IMR-90 (cell line): ENCODE data around the gene SLC30A7. TPM values are rescaled to one million over a fixed set of nuclear protein-coding genes. Genes with fewer than 3 reads are reported as not detected.
"Not testable (repeated sequence)": the region's sequence is repeated elsewhere in the genome, so short reads cannot be mapped to it uniquely, and the experiment has no call there.

ENCODE experiments used
- ATAC-seq: fragments of 200-7000 bp; cut with Tn5 transposase; 2 replicates; pipeline ENCODE4 v1.9.1; 2020; ENCODE audit warnings: low read depth, mild to moderate bottlenecking, moderate library complexity
- BruUV-seq: library from RNA; stranded (reverse); fragments of 400-500 nt; replicated peaks from 2 replicates; lab custom pipeline; 2021; lab: Mats Ljungman, UMichigan
- CTCF ChIA-PET: fragments of 300-600 bp; formaldehyde crosslinking; extraction: SDS; loops from one replicate; lab custom pipeline; 2021; ENCODE audit warnings: antibody characterized with exemption; lab: Yijun Ruan, JAX
- POLR2A ChIA-PET: fragments of 300-600 bp; sonication (Branson Sonifier 250); formaldehyde crosslinking; loops from one replicate; lab custom pipeline; 2022; ENCODE audit warnings: antibody characterized with exemption; ENCODE audit not compliant: unreplicated experiment; lab: Charles Lee
- DNase-seq: peaks from one replicate; pipeline ENCODE4 v3.0.0; 2013
- H2AFZ ChIP-seq: replicated peaks from 2 replicates; pipeline ENCODE3; 2013; ENCODE audit warnings: low read length, mild to moderate bottlenecking; ENCODE audit not compliant: poor library complexity
- H2AK5ac ChIP-seq: 2 replicates; pipeline ENCODE4 v1.6.1; 2013; ENCODE audit warnings: low read depth, low read length, inconsistent platforms
- H2AK9ac ChIP-seq: replicated peaks from 2 replicates; pipeline ENCODE3; 2013; ENCODE audit warnings: mild to moderate bottlenecking, low read depth, low read length, moderate library complexity; ENCODE audit not compliant: poor library complexity
- H2BK120ac ChIP-seq: 2 replicates; pipeline ENCODE4 v1.6.1; 2013; ENCODE audit warnings: low read depth, low read length, inconsistent platforms
- H2BK15ac ChIP-seq: 3 replicates; pipeline ENCODE4 v1.6.1; 2013; ENCODE audit warnings: low read depth, low read length, inconsistent platforms
- H2BK20ac ChIP-seq: 2 replicates; pipeline ENCODE4 v1.6.1; 2013; ENCODE audit warnings: low read depth, mild to moderate bottlenecking, inconsistent platforms, low read length, moderate library complexity
- H2BK5ac ChIP-seq: 2 replicates; pipeline ENCODE4 v1.6.1; 2013; ENCODE audit warnings: mild to moderate bottlenecking, low read depth, low read length, inconsistent platforms; ENCODE audit not compliant: poor library complexity, severe bottlenecking
- H3K14ac ChIP-seq: replicated peaks from 2 replicates; pipeline ENCODE4 v1.6.1; 2013; ENCODE audit warnings: low read depth, low read length, inconsistent platforms
- H3K18ac ChIP-seq: 2 replicates; pipeline ENCODE4 v1.6.1; 2013; ENCODE audit warnings: low read depth, low read length, control low read depth
- H3K23ac ChIP-seq: 2 replicates; pipeline ENCODE4 v1.6.1; 2013; ENCODE audit warnings: low read depth, low read length, inconsistent platforms
- H3K27ac ChIP-seq: 2 replicates; pipeline ENCODE4 v1.5.1; 2013; ENCODE audit warnings: mild to moderate bottlenecking, control low read depth, low read length; ENCODE audit not compliant: insufficient read depth
- H3K27me3 ChIP-seq: 2 replicates; pipeline ENCODE4 v1.6.1; 2013; ENCODE audit warnings: low read length; ENCODE audit not compliant: control insufficient read depth, insufficient read depth
- H3K36me3 ChIP-seq: 2 replicates; pipeline ENCODE4 v1.6.1; 2013; ENCODE audit warnings: low read length, mixed read lengths; ENCODE audit not compliant: control insufficient read depth, insufficient read depth
- H3K4ac ChIP-seq: 2 replicates; pipeline ENCODE4 v1.6.1; 2013; ENCODE audit warnings: low read depth, low read length, inconsistent platforms
- H3K4me1 ChIP-seq: 2 replicates; pipeline ENCODE4 v1.6.1; 2013; ENCODE audit warnings: low read length, mixed read lengths; ENCODE audit not compliant: control insufficient read depth, insufficient read depth
- H3K4me2 ChIP-seq: 2 replicates; pipeline ENCODE4 v1.6.1; 2013; ENCODE audit warnings: low read depth, mild to moderate bottlenecking, control low read depth, low read length, moderate library complexity
- H3K4me3 ChIP-seq: 2 replicates; pipeline ENCODE4 v1.5.1; 2013; ENCODE audit warnings: low read depth, mild to moderate bottlenecking, control low read depth, low read length, moderate library complexity; ENCODE audit not compliant: insufficient read depth
- H3K56ac ChIP-seq: 2 replicates; pipeline ENCODE4 v1.6.1; 2013; ENCODE audit warnings: low read length, inconsistent platforms; ENCODE audit not compliant: insufficient read depth; ENCODE audit errors: extremely low read depth
- H3K79me1 ChIP-seq, 2 experiments: 2 replicates each; pipeline ENCODE4 v1.6.1; 2013; ENCODE audit warnings: low read length in 2 of 2, inconsistent platforms in 1 of 2, low read depth in 1 of 2
- H3K9ac ChIP-seq: 2 replicates; pipeline ENCODE4 v1.6.1; 2013; ENCODE audit warnings: low read depth, low read length, control low read depth
- H3K9me1 ChIP-seq: 2 replicates; pipeline ENCODE4 v1.6.1; 2013; ENCODE audit warnings: low read length, inconsistent platforms; ENCODE audit not compliant: insufficient read depth
- H3K9me3 ChIP-seq: 2 replicates; pipeline ENCODE4 v1.6.1; 2013; ENCODE audit warnings: low read length; ENCODE audit not compliant: control insufficient read depth, insufficient read depth
- H4K20me1 ChIP-seq: 2 replicates; pipeline ENCODE4 v1.6.1; 2013; ENCODE audit warnings: low read length, inconsistent platforms; ENCODE audit not compliant: insufficient read depth
- H4K5ac ChIP-seq: 2 replicates; pipeline ENCODE4 v1.6.1; 2013; ENCODE audit warnings: mild to moderate bottlenecking, low read depth, low read length, control low read depth
- H4K8ac ChIP-seq, 2 experiments: 2 replicates each; pipeline ENCODE4 v1.6.1; 2013; ENCODE audit warnings: low read depth in 2 of 2, low read length in 2 of 2, control low read depth in 1 of 2, inconsistent platforms in 1 of 2
- H4K91ac ChIP-seq: 2 replicates; pipeline ENCODE4 v1.6.1; 2013; ENCODE audit warnings: low read depth, low read length, inconsistent platforms; ENCODE audit not compliant: insufficient read depth
- WGBS, 2 experiments: methylation state at CpG; one replicate each; pipeline versions ENCODE4 v1.1.5 to v1.1.7; 2013; ENCODE audit warnings: missing lambda C conversion rate in 2 of 2; ENCODE audit not compliant: insufficient read length in 1 of 2; ENCODE audit errors: extremely low coverage in 2 of 2; 5-methylcytosine and 5-hydroxymethylcytosine counted together
- dilution Hi-C: fragments of 300-500 bp; cut with HindIII; formaldehyde crosslinking; loops from one replicate; pipeline ENCODE4 v1.14.3; 2018; ENCODE audit warnings: low sequenced_read_pairs; ENCODE audit not compliant: unreplicated experiment
- in situ Hi-C: fragments of 300-500 bp; cut with MboI; formaldehyde crosslinking; loops from 3 replicates; pipeline ENCODE4 v1.14.3; 2019; ENCODE audit warnings: low sequenced_read_pairs, inconsistent platforms, mixed read lengths
- intact Hi-C: fragments of 100-400 bp; cut with micrococcal nuclease; formaldehyde crosslinking; loops from 2 replicates; pipeline ENCODE4 v1.10.0; 2022
- polyA plus RNA-seq, 3 experiments: library from polyadenylated mRNA; depleted of rRNA; stranded (reverse); fragments of >200 nt; gene quantifications; 2 replicates each; pipeline ENCODE4 v1.2.3, GENCODE V29; 2012; ENCODE audit warnings: low replicate concordance in 1 of 3
- total RNA-seq: library from RNA; depleted of rRNA; stranded (reverse); fragments of >200 nt; gene quantifications from 2 replicates; pipeline ENCODE4 v1.2.3, GENCODE V29; 2012

SLC30A7 gene
- total and polyA plus RNA-seq, 2 of the 4 experiments (the other 2 are of a cell fraction) = 8.4 to 60.2 TPM

- H4K91ac ChIP-seq, H2BK120ac ChIP-seq, H2AFZ ChIP-seq, H4K8ac ChIP-seq, H3K56ac ChIP-seq, H3K27me3 ChIP-seq, dilution Hi-C loops, H3K4me1 ChIP-seq, in situ Hi-C loops, H2AK9ac ChIP-seq, ATAC-seq, BruUV-seq, H3K18ac ChIP-seq, H2BK5ac ChIP-seq, DNase-seq, H3K9me1 ChIP-seq, POLR2A ChIA-PET, H2BK20ac ChIP-seq, H3K27ac ChIP-seq, H2BK15ac ChIP-seq, H3K36me3 ChIP-seq, H3K14ac ChIP-seq, CTCF ChIA-PET, H3K4me2 ChIP-seq, H2AK5ac ChIP-seq, H3K4me3 ChIP-seq, H3K9me3 ChIP-seq, H4K5ac ChIP-seq, H3K23ac ChIP-seq, intact Hi-C loops, H4K20me1 ChIP-seq, H3K9ac ChIP-seq, H3K4ac ChIP-seq: not testable (repeated sequence)
- no CpG with 5 or more reads among the region's 3 CpGs for WGBS, 2 experiments
- H3K79me1 ChIP-seq = peaks cover 15 to 34% of the 10 kb centered on the region in 2 experiments
Measured at GRCh38 chr1:100947816-100948215, 51.9 kb downstream of the SLC30A7 start.

DNA sequence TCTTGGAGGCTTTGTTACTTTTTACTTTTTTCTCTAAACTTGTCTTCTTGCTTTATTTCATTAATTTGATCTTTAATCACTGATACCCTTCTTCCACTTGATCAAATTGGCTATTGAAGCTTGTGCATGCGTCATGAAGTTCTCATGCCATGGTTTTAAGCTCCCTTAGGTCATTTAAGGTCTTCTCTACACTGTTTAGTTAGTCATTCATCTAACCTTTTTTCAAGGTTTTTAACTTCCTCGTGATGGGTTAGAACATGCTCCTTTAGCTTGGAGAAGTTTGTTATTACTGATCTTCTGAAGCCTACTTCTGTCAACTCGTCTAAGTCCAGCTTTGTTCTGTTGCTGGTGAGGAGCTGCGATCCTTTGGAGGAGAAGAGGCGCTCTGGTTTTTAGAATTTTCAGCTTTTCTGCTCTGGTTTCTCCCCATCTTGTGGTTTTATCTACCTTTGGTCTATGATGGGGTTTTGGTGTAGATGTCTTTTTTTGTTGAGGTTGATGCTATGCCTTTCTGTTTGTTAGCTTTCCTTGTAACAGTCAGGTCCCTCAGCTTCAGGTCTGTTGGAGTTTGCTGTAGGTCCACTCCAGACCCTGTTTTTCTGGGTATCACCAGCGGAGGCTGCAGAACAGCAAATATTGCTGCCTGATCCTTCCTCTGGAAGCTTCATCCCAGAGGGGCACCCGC is 53.0 kb downstream of the SLC30A7 start:
- H3K9me3 ChIP-seq, H2AK5ac ChIP-seq, intact Hi-C loops, H3K27me3 ChIP-seq, H2BK15ac ChIP-seq, H4K8ac ChIP-seq, H3K9ac ChIP-seq, H2BK120ac ChIP-seq, H2AFZ ChIP-seq, in situ Hi-C loops, H3K23ac ChIP-seq, H3K4me2 ChIP-seq, POLR2A ChIA-PET, dilution Hi-C loops, H3K36me3 ChIP-seq, H2AK9ac ChIP-seq, H4K91ac ChIP-seq, H3K4me1 ChIP-seq, H3K27ac ChIP-seq, H3K14ac ChIP-seq, H2BK5ac ChIP-seq, H2BK20ac ChIP-seq, H3K9me1 ChIP-seq, DNase-seq, H3K56ac ChIP-seq, BruUV-seq, H4K5ac ChIP-seq, H3K4ac ChIP-seq, H3K18ac ChIP-seq, H4K20me1 ChIP-seq, ATAC-seq, H3K4me3 ChIP-seq: not testable (repeated sequence)
- CTCF ChIA-PET = interaction anchor here (0.6 kb wide), 1 partner anchor 71 kb away, joined by 4 read pairs; no protein-coding TSS in a partner anchor
- WGBS, 2 experiments = 100% methylated on average over 3 of the region's 7 CpGs; no CpG with 5 or more reads in 1 of the 2 experiments
- peaks cover 15 to 30% of the 10 kb centered on the region in 2 experiments for H3K79me1 ChIP-seq
